ENCODE measurements around the gene DGKI.

DGKI gene

GRCh38 chr7:137585591-137585990, 261.2 kb downstream of the DGKI start:
- DNase-seq: no peak

GRCh38 chr7:137583172-137583571, 263.6 kb downstream of the DGKI start:
- DNase-seq: no peak

- DNase-seq: no peak
These were observed 266.7 kb downstream of the DGKI start for GRCh38 chr7:137579913-137580640.

GRCh38 chr7:137578541-137578940, 268.2 kb downstream of the DGKI start:
- DNase-seq: no peak

GRCh38 chr7:137577184-137577583, 269.6 kb downstream of the DGKI start:
- no peak for DNase-seq

GRCh38 chr7:137576481-137576880, 270.3 kb downstream of the DGKI start:
- no peak for DNase-seq

GRCh38 chr7:137574812-137575211, 272.0 kb downstream of the DGKI start:
- DNase-seq: no peak

- no peak for DNase-seq
These were observed 274.6 kb downstream of the DGKI start for GRCh38 chr7:137572056-137572784.

- no peak for DNase-seq
These were observed 282.1 kb downstream of the DGKI start for GRCh38 chr7:137564677-137565076.

- no peak for DNase-seq
These were observed 282.8 kb downstream of the DGKI start for GRCh38 chr7:137563981-137564380.

- no peak for DNase-seq
These were observed 299.3 kb downstream of the DGKI start for GRCh38 chr7:137547485-137547884.

- DNase-seq: no peak
These were observed 300.1 kb downstream of the DGKI start for GRCh38 chr7:137546671-137547070.

GRCh38 chr7:137546009-137546408, 300.8 kb downstream of the DGKI start:
- no peak for DNase-seq

GRCh38 chr7:137545059-137545716, 301.6 kb downstream of the DGKI start:
- DNase-seq: no peak

- DNase-seq: no peak
These were observed 302.2 kb downstream of the DGKI start for GRCh38 chr7:137544453-137545058.

- DNase-seq: no peak
These were observed 307.6 kb downstream of the DGKI start for GRCh38 chr7:137539111-137539715.

GRCh38 chr7:137538361-137538762, 308.4 kb downstream of the DGKI start:
- DNase-seq: no peak

- DNase-seq: no peak
These were observed 311.2 kb downstream of the DGKI start for GRCh38 chr7:137535579-137535978.

- no peak for DNase-seq
These were observed 315.1 kb downstream of the DGKI start for GRCh38 chr7:137531671-137532070.

GRCh38 chr7:137527634-137528033, 319.1 kb downstream of the DGKI start:
- no peak for DNase-seq

GRCh38 chr7:137523171-137523570, 323.6 kb downstream of the DGKI start:
- DNase-seq: no peak

- no peak for DNase-seq
These were observed 325.3 kb downstream of the DGKI start for GRCh38 chr7:137521451-137521850.

- no peak for DNase-seq
These were observed 326.8 kb downstream of the DGKI start for GRCh38 chr7:137519947-137520346.

Data from NCI-H82 (cell line).